ENCODE results near the gene ALS2. TPM values are rescaled to one million over a fixed set of nuclear protein-coding genes. Genes with fewer than 3 reads are reported as not detected.

Gene ALS2
- total RNA-seq, 1 experiment from 2014 or later = 38.3 TPM

DNA sequence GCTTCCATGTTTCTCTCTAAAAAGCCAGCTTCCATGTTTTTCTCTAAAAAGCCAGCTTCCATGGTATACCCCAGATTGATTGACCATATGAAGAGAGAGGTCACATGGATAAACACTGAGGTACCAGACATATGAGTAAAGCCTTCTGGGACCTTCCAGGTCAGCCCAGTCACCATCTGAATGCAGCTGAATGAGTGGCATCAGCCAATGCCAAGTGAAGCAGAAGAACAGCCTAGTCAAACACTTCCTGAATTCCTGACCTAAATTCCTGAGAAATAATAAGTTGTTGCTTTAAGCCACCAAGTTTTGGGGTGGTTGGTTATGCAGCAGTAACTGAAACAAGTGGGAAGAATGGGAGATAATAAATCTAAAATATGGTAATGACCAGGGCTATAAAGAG lies 5.7 kb upstream of the ALS2 start:
- Mint-ChIP-seq H3K27ac (ENCODE audit: unreplicated experiment) (no peak overlapping the region), H3K9me3 (ENCODE audit: unreplicated experiment) (no peaks in the 10 kb centered on the region), H3K4me3 (ENCODE audit: unreplicated experiment) (no peak overlapping the region), H3K36me3 (ENCODE audit: insufficient read depth, unreplicated experiment) (no peaks in the 10 kb centered on the region), H3K4me1 (ENCODE audit: low read depth, unreplicated experiment) (peaks cover 27% of the 10 kb centered on the region), H3K27me3 (ENCODE audit: insufficient read depth, unreplicated experiment) (no peaks in the 10 kb centered on the region)
- H3K27me3 ChIP-seq (replicated peaks; ENCODE audit: control insufficient read depth, insufficient read depth, low read length) = no peaks in the 10 kb centered on the region
- H3K9me3 ChIP-seq = no peaks in the 10 kb centered on the region
- ChIA-PET CTCF (no interaction called here), POLR2A (no interaction called here)
- TF ChIP-seq, protein P1, sequence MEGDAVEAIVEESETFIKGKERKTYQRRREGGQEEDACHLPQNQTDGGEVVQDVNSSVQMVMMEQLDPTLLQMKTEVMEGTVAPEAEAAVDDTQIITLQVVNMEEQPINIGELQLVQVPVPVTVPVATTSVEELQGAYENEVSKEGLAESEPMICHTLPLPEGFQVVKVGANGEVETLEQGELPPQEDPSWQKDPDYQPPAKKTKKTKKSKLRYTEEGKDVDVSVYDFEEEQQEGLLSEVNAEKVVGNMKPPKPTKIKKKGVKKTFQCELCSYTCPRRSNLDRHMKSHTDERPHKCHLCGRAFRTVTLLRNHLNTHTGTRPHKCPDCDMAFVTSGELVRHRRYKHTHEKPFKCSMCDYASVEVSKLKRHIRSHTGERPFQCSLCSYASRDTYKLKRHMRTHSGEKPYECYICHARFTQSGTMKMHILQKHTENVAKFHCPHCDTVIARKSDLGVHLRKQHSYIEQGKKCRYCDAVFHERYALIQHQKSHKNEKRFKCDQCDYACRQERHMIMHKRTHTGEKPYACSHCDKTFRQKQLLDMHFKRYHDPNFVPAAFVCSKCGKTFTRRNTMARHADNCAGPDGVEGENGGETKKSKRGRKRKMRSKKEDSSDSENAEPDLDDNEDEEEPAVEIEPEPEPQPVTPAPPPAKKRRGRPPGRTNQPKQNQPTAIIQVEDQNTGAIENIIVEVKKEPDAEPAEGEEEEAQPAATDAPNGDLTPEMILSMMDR (IDR thresholded peaks at IDR 0.05; ENCODE audit: insufficient read depth in 1 of 2, low read depth in 1 of 2, low read length in 1 of 2, severe bottlenecking in 1 of 2, unreplicated experiment in 1 of 2) = no peak
- H3K4me1 ChIP-seq = peaks cover 16% of the 10 kb centered on the region; the same call in 1 of the 2 replicates
- DNase-seq = no peak
- intact Hi-C loops (cut with micrococcal nuclease; ENCODE audit: unreplicated experiment) = no loop called here
- no peak overlapping the region for H3K4me3 ChIP-seq (ENCODE audit: low read depth, low read length)
- no TSS peak for BruUV-seq (replicated peaks)
- no peaks in the 10 kb centered on the region for H3K36me3 ChIP-seq (ENCODE audit: control insufficient read depth, insufficient read depth, low read length)

DNA sequence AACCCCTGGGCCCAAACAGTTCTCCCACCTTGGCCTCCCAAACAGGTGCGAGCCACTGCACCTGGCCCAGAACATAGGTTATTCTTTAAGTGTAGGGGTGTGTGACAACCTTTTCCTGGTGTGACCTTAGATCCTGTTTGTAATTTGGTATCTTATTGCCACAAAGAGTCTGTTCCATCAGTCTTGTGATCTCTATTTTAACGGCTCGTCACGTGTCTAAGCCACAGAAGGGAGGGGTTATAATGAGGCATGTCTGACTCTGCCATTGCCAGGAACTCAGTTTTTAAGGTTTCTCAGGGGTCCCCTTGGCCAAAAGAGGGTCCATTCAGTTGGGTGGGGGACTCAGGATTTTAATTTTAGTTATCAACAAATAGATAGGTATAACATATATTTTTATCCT lies 4.4 kb upstream of the ALS2 start:
- intact Hi-C loops (cut with micrococcal nuclease; ENCODE audit: unreplicated experiment) = no loop called here
- Mint-ChIP-seq H3K4me1 (ENCODE audit: low read depth, unreplicated experiment) (peaks cover 21% of the 10 kb centered on the region), H3K9me3 (ENCODE audit: unreplicated experiment) (no peaks in the 10 kb centered on the region), H3K4me3 (ENCODE audit: unreplicated experiment) (no peak overlapping the region), H3K27me3 (ENCODE audit: insufficient read depth, unreplicated experiment) (no peaks in the 10 kb centered on the region), H3K27ac (ENCODE audit: unreplicated experiment) (no peak overlapping the region), H3K36me3 (ENCODE audit: insufficient read depth, unreplicated experiment) (peaks cover 8% of the 10 kb centered on the region)
- BruUV-seq (replicated peaks) = no TSS peak
- Histone ChIP-seq H3K36me3 (ENCODE audit: control insufficient read depth, insufficient read depth, low read length) (no peaks in the 10 kb centered on the region), H3K9me3 (no peaks in the 10 kb centered on the region), H3K4me1 (peaks cover 16% of the 10 kb centered on the region; the same call in 1 of the 2 replicates), H3K4me3 (ENCODE audit: low read depth, low read length) (no peak overlapping the region), H3K27me3 (replicated peaks; ENCODE audit: control insufficient read depth, insufficient read depth, low read length) (no peaks in the 10 kb centered on the region)
- ChIA-PET CTCF (no interaction called here), POLR2A (no interaction called here)
- TF ChIP-seq, protein P1 (IDR thresholded peaks at IDR 0.05; ENCODE audit: insufficient read depth in 1 of 2, low read depth in 1 of 2, low read length in 1 of 2, severe bottlenecking in 1 of 2, unreplicated experiment in 1 of 2) = no peak
- no peak for DNase-seq

DNA sequence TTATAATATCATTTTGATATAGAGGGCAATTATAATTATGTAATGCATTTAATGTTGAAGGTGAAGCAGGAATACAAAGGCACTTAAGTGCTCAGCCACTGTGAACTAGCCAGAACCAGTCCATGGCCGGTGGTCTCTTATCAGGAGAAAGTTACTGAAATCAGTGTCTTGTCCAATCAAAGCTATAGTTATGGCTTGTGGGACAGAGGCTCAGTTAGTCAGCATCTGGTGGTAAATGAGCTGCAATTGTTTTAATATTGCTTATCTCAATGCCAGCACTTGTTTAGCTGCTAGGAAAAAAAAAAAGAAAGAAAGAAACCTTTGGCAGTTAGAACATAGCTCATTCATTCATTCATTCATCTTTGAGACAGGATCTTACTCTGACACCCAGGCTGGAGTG lies 3.8 kb upstream of the ALS2 start:
- Histone ChIP-seq H3K27me3 (replicated peaks; ENCODE audit: control insufficient read depth, insufficient read depth, low read length) (no peaks in the 10 kb centered on the region), H3K4me3 (ENCODE audit: low read depth, low read length) (no peak overlapping the region), H3K4me1 (peaks cover 16% of the 10 kb centered on the region; the same call in 1 of the 2 replicates), H3K36me3 (ENCODE audit: control insufficient read depth, insufficient read depth, low read length) (no peaks in the 10 kb centered on the region), H3K9me3 (no peaks in the 10 kb centered on the region)
- intact Hi-C loops (cut with micrococcal nuclease; ENCODE audit: unreplicated experiment) = no loop called here
- H3K4me3 Mint-ChIP-seq (ENCODE audit: unreplicated experiment) = no peak overlapping the region
- CTCF ChIA-PET = no interaction called here
- no peaks in the 10 kb centered on the region for H3K9me3 Mint-ChIP-seq (ENCODE audit: unreplicated experiment)
- DNase-seq = no peak
- H3K27ac Mint-ChIP-seq (ENCODE audit: unreplicated experiment) = no peak overlapping the region
- POLR2A ChIA-PET = no interaction called here
- peaks cover 20% of the 10 kb centered on the region for H3K4me1 Mint-ChIP-seq (ENCODE audit: low read depth, unreplicated experiment)
- no peaks in the 10 kb centered on the region for H3K27me3 Mint-ChIP-seq (ENCODE audit: insufficient read depth, unreplicated experiment)
- TF ChIP-seq, protein P1 (IDR thresholded peaks at IDR 0.05; ENCODE audit: insufficient read depth in 1 of 2, low read depth in 1 of 2, low read length in 1 of 2, severe bottlenecking in 1 of 2, unreplicated experiment in 1 of 2) = no peak
- peaks cover 8% of the 10 kb centered on the region for H3K36me3 Mint-ChIP-seq (ENCODE audit: insufficient read depth, unreplicated experiment)
- no TSS peak for BruUV-seq (replicated peaks)
